Fibroblast of skin of right quadriceps (primary cell): ENCODE results near the gene HSBP1L1.
A peak's percentile ranks its signal among the peaks of the same experiment; 100 is the strongest.
"Not testable (repeated sequence)": the region's sequence is repeated elsewhere in the genome, so short reads cannot be mapped to it uniquely, and the experiment has no call there.

ENCODE experiments used
- DNase-seq: peaks from one replicate; pipeline ENCODE4 v3.0.0-alpha.2; 2013

The HSBP1L1 gene

GRCh38 chr18:79988071-79988450 is 23.6 kb downstream of the HSBP1L1 start:
- DNase-seq = peak; percentile 38

GRCh38 chr18:79988451-79989194 is 24.2 kb downstream of the HSBP1L1 start, which contains the start of gene TXNL4A:
Gene TXNL4A (minus strand): TSS chr18:79988563. CDS start chr18:79988392, 171 bp downstream.
- peak; percentile 84 for DNase-seq

- no peak for DNase-seq
Measured at GRCh38 chr18:79989195-79989497, 24.7 kb downstream of the HSBP1L1 start.

- no peak for DNase-seq
Measured at GRCh38 chr18:79991494-79991893, 27.1 kb downstream of the HSBP1L1 start.

GRCh38 chr18:79999701-80000100 is 35.3 kb downstream of the HSBP1L1 start:
- DNase-seq = not testable (repeated sequence)

GRCh38 chr18:80000877-80001276 is 36.4 kb downstream of the HSBP1L1 start:
- DNase-seq = no peak

GRCh38 chr18:80002468-80002867 is 38.0 kb downstream of the HSBP1L1 start:
- no peak for DNase-seq

GRCh38 chr18:80004600-80005342 is 40.3 kb downstream of the HSBP1L1 start:
- DNase-seq = no peak

GRCh38 chr18:80006724-80007123 is 42.3 kb downstream of the HSBP1L1 start:
- DNase-seq = no peak

- DNase-seq = peak; percentile 86
Measured at GRCh38 chr18:80009661-80010550, 45.5 kb downstream of the HSBP1L1 start.

- DNase-seq = no peak
Measured at GRCh38 chr18:80010551-80010906, 46.1 kb downstream of the HSBP1L1 start.

GRCh38 chr18:80011496-80012137 is 47.2 kb downstream of the HSBP1L1 start:
- not testable (repeated sequence) for DNase-seq

- DNase-seq = no peak
Measured at GRCh38 chr18:80012714-80013113, 48.3 kb downstream of the HSBP1L1 start.
